PC-3 (cell line): ENCODE results near the gene SFMBT2.

ENCODE experiments used
- CTCF ChIP-seq: fragments of 300-600 bp; sonication (generic); conservative IDR thresholded peaks from 2 replicates; pipeline ENCODE4 v1.5.1; 2017; ENCODE audit warnings: antibody characterized with exemption, low read depth, mild to moderate bottlenecking, low read length
- EZH2 ChIP-seq: fragments of 300-600 bp; sonication (generic); IDR thresholded peaks from one replicate; pipeline ENCODE4 v1.6.1; 2017; ENCODE audit warnings: antibody characterized with exemption, mild to moderate bottlenecking, low read length; ENCODE audit not compliant: unreplicated experiment
- EZH2phosphoT487 ChIP-seq: fragments of 300-600 bp; sonication (generic); IDR thresholded peaks from 2 replicates; pipeline ENCODE4 v1.6.1; 2018; ENCODE audit warnings: mild to moderate bottlenecking, antibody characterized with exemption, low read length, borderline replicate concordance

DNA sequence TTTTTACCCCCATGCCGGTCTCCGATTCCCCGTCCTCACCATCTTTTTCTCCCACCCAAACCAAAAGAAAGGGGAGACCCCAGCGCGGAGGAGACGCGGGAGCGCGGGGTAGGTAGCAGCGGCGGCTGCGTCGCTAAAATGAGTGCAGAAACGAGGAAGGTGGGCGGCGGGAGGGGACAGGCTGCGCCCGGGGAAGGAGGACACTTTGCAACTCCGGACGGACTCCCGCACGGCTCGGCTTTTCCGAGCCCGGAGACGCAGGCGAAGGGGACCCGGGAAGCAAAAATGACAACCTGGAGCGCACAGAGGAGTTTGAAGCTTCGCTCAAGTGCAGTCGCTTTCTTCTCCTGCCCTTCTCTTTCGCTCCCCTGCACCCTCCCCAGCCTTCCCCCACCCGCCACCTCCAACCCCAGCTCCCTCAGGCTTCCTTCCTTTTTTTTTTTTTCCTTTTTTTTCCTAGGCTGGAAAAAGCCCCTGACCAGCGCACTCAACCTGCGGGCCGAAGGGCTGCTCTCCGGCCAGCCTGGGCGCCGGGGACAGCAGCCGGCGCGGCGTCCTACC, 453 bp downstream of the SFMBT2 start:
- TF ChIP-seq CTCF (no peak), EZH2phosphoT487 (no peak), EZH2 (no peak)
